Epithelial cell of proximal tubule (primary cell): ENCODE results near the gene TMEM161A. TPM values are rescaled to one million over a fixed set of nuclear protein-coding genes. Genes with fewer than 3 reads are reported as not detected.
"Not testable (repeated sequence)": the region's sequence is repeated elsewhere in the genome, so short reads cannot be mapped to it uniquely, and the experiment has no call there.

Experiments used
- DNase-seq: peaks from one replicate; pipeline ENCODE4 v3.0.0-alpha.2; 2011; ENCODE audit warnings: low read depth
- H3K4me3 ChIP-seq: 2 replicates; pipeline ENCODE4 v1.5.1; 2011; ENCODE audit warnings: low read depth, mild to moderate bottlenecking, low read length
- CTCF ChIP-seq: conservative IDR thresholded peaks from 2 replicates; pipeline ENCODE4 v1.5.1; 2012; ENCODE audit warnings: low read depth, mild to moderate bottlenecking, low read length
- total RNA-seq: library from RNA; depleted of rRNA; stranded (reverse); fragments of >200 nt; gene quantifications from 2 replicates; pipeline ENCODE4 v1.2.3, GENCODE V29; 2015

TMEM161A gene
- 32.6 TPM in 2 replicates for total RNA-seq

- no peak for TF ChIP-seq CTCF
- H3K4me3 ChIP-seq, result peak within 1 kb of the TSS; percentile 98
- peak; percentile 82 for DNase-seq
Observed at GRCh38 chr19:19138109-19138981, at the start of gene TMEM161A. TMEM161A (minus strand) TSS chr19:19138478; CDS start chr19:19138428, 50 bp downstream.

GRCh38 chr19:19186742-19187141 is 48.5 kb upstream of the TMEM161A start:
- no peak for DNase-seq
- no peak overlapping the region for H3K4me3 ChIP-seq
- TF ChIP-seq CTCF, result no peak

DNA sequence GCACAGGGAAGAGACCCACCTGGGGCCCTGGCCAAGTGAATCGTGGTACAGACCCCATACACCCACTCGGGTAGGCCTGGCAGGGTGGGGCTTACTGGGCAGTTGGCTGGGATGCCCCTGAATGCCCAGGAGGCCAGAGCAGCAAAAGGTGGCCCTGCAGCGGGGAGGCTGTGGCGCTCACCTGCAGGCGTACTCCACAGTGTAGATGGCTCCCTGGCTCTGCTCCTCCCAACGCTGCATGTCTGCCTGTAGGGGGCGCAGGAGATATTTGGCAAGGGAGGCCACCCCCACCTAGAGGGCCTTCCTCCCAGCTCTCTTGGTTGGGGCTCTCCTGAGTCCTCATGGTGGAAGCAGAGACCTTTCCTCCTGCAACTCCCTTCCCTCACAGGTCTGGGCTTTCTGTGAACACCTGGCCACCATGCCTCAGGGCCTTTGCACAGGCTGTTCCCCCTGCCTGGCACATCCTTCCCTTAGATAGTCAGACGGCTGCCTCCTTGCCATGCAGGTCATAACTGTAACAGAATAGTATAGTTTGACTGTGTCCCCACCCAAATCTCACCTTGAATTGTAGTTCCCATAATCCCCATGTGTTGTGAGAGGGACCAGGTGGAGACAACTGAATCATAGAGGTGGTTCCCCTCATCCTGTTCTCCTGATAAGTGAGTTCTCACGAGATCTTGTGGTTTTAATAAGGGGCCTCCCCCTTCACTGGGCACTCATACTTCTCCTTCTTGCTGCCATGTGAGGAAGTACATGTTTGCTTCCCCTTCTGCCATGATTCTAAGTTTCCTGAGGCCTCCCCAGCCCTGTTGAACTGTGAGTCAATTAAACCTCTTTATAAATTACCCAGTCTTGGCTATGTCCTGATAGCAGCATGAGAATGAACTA is 47.8 kb upstream of the TMEM161A start:
- H3K4me3 ChIP-seq, result no peak overlapping the region
- no peak for DNase-seq
- peak; percentile 74 for TF ChIP-seq CTCF

DNA sequence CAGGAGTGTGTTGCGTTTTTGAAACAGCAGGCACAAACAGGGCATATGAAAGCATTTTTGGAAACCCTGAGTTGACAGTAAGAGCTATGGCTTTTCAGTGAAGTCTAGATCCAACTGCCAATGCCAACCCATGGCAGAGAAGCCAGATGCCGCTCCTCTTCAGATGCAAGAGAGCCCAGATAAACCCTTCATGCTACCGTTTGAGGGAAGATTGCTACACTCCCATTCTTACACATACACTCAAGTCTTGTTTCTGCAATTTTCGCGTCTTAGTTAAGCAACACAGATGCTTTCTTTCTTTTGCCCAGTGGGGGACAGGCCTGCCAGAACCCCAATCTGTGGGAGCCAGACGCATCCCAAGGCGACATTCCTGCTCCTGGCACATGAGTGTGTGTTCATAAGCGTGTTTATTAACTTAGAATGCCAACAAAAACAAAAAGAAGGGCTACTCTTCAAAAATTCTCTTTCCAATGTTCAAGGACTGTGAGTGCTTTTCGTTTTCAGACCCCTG is 43.3 kb upstream of the TMEM161A start:
- TF ChIP-seq CTCF, result no peak
- no peak for DNase-seq
- H3K4me3 ChIP-seq, result no peak overlapping the region

- no peak overlapping the region for H3K4me3 ChIP-seq
- TF ChIP-seq CTCF, result no peak
- no peak for DNase-seq
Observed at GRCh38 chr19:19179548-19180441, 41.5 kb upstream of the TMEM161A start.

- no peak for DNase-seq
- no peak for TF ChIP-seq CTCF
- no peak overlapping the region for H3K4me3 ChIP-seq
Observed at GRCh38 chr19:19176950-19177349, 38.7 kb upstream of the TMEM161A start.

DNA sequence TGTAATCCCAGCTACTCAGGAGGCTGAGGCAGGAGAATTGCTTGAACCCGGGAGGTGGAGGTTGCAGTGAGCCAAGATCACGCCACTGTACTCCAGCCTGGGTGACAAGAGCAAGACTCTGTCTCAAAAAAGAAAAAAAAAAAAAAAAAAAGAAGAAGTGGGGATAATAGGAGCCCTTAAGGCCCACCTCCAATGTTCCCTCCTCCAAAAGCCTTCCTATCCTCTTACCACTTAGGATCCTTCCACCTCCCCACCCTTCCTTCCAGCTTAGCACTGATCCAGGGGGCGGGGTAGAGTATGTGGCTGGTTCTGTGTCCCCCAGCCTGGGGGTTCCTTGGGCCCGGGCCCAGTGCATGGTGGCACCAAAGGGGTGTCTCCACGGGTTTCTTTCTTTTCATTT is 35.0 kb upstream of the TMEM161A start:
- not testable (repeated sequence) for H3K4me3 ChIP-seq, DNase-seq
